ENCODE results near the gene KLK7.
"Not testable (repeated sequence)": the region's sequence is repeated elsewhere in the genome, so short reads cannot be mapped to it uniquely, and the experiment has no call there.

The KLK7 gene

DNA sequence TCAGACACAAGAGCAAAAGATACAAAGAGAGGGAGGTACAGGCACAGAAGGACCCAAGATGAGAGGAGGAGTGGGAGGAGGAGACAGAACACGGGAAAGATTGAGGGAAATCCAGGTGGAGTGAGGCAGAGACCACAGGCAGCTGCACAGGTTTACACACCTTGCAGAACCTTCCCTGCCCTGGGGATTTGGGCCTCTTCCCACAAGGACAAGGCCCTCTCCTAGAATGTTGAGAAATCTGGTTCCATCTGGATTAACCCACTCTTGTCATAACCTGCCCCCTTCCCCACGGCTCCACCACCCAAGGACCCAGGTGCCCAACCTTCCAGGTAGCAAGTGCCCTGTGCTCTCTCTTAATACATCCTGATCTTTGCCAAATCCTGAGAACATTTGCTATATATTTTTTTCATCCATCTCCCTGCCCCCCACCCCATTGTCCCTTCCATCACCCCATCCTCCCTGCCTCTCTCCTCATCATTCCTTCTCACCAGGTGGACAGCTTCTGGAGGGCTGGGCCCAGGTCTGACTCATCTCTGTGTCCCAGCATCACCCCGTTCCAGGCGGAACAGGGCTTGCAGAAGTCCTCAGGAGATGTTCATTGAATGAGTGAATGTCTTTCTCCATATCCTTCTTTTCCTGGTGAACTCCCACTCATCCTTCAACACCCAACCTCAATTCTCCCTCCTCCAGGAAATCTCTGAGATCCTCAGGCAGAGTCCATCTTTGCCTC lies 26.5 kb upstream of the KLK7 start:
- DNase-seq = no peak

DNA sequence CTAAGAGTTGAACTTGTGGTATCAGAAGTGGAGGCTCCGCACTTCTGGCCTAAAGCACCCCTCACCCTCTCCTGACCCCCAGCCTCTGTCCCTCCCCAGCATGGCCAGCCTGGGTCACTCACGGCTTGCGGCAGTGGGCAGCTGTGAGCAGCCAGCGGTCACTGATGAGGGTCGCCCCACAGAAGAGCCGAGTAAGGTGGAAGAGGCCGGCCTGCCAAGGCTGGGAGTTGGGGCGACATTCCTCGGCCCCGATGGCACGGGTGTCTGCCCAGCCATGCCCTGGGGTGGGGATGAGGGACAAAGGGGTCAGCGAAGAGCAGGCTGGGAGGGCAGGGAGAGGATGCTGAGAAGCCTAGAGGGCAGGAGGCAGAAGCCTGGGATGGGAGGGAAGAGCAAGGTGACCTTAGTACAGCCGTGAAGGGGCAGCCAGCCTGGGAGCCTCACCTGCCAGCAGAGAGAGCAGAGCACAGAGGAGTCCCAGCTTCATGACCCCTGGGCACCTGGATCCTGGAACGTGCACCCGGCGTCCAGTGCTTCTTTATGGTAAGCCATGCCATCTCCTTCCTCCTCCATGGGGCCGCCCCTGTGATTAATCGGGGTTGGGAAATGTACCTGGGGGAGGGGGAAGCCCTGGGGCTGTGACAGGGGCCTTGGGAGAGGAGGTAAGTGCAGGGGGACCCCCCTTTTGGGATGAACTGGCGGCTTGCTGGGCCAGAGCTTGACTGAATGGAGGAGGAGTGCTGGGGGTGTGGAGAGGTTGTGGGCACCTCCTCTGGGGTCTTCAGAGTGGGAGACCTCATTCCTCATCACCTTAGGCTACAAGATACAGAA lies 25.6 kb upstream of the KLK7 start:
- no peak for DNase-seq

DNA sequence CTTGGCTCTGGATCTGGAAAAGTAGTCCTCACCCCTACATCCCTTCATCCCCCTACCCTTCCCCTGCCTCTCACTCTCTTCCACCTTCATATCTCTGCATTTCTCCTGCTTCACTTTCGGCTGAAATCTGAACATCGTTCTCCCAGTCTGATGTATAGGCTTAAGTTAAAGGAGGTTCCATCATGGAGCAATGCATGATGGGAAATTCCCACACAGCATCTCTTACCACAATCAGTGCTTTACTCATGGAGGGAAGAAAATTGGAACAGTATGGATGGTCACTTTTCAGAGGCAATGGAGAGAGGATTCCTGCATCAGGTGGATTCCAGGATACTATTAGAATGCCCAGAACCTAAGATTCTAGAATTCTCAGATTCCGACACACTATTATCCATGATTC lies 23.8 kb upstream of the KLK7 start:
- no peak for DNase-seq

- no peak for DNase-seq
These were observed 22.7 kb upstream of the KLK7 start for GRCh38 chr19:51006406-51006805.

- no peak for DNase-seq
These were observed 21.5 kb upstream of the KLK7 start for GRCh38 chr19:51005248-51005647.

DNA sequence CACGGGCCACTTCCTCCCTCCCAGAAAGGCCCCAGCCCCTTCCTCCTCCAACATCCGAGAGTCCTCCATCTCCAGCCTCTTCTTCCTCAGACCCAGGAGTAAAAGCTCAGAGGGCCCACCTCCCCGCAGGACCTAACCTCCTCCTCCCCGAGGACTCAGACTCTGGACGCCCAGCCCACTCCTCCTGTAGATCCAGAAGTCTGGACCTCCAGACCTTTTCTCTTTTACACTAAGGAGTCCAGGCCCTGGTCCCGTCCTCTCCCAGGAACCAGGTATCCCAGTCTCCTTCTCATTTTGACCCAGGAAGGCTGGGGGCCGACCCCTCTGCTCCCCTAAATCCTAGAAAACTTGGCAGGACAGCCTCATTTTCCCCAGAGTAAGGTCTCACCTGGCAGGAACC lies 19.6 kb upstream of the KLK7 start:
- no peak for DNase-seq

DNA sequence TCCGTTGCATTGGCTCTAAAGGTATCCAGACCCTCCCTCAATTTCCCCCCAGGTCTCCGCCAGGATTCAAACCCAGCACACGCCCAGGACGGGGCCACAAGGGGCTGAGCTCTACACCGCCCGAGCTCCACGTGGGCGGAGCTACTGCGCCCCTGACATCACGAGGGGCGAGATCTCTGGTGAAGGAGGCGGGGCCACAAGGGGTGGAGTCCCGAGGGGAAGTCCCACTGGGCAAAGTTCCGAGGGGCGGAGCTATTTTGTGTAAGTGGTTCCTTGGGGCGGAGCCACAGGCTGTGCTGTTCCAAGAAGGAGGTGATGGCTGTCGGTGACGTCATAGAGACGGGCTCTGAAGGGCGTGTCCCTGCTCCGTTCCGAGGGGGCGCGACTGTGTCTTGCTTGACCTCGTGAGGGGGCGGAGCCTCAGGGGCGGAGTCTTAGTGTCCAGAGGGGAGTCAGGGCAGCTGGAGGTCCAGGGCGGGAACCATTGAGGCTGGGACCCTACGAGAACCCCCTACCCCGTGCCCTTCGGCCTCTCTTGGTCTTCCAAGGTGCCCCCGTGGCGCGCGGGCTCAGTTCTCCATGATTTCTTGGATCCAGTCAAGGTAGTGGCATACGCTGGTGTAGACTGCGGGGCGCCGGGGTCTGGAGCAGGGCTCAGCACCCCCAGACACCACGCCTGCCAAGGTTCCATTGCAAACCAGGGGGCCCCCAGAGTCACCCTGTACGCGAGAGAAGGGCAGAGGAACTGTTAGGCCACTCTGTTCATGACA lies 19.0 kb upstream of the KLK7 start:
- DNase-seq = no peak

- no peak for DNase-seq
These were observed 18.4 kb upstream of the KLK7 start for GRCh38 chr19:51002089-51002532.

GRCh38 chr19:51001515-51001914 lies 17.8 kb upstream of the KLK7 start, which contains the start of gene KLK8:
Gene KLK8, minus strand, starts transcription at chr19:51001604. Its CDS starts 437 bp downstream, at chr19:51001167.
- no peak for DNase-seq

DNA sequence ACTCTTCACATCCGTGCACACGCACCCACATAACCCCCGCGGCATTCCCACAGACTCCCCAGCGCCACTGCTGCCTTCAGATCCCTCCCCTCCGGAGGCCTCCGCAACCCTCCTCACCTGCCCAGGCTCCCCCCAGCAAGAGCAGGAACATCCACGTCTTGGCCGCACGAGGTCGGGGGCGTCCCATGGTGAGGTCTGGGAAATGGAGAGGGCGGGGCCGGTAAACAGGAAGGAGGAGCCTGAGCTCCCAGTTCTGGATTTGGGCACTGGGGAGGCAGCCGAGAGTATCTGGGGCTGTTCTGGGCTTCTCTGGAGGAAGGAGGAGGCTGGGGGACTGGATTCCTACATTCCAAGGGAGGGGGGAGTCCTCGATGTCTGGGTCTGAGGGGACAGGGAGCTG lies 17.3 kb upstream of the KLK7 start:
- DNase-seq = no peak

- DNase-seq = no peak
These were observed 16.7 kb upstream of the KLK7 start for GRCh38 chr19:51000426-51000825.

DNA sequence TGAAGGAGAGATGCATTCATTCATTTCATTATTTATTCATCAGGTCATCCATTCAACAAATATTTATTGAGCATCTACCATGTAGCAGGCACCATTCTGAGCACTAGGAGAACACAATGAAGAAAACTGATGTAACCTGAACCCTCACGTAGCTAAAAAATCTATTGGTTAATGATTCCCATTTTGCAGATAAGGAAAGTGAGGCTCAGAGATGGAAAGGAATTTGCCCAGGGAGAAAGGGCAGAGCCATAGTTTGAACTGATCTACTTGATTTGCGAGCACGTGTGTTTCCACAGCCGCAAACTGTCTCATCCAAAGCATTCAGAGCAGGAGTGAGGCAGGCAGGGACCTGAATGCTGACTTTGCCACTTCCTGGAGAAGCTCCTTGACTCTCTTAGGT lies 15.0 kb upstream of the KLK7 start:
- DNase-seq = no peak

- DNase-seq = no peak
These were observed 14.3 kb upstream of the KLK7 start for GRCh38 chr19:50998061-50998460.

- no peak for DNase-seq
These were observed 10.4 kb upstream of the KLK7 start for GRCh38 chr19:50994129-50994528.

DNA sequence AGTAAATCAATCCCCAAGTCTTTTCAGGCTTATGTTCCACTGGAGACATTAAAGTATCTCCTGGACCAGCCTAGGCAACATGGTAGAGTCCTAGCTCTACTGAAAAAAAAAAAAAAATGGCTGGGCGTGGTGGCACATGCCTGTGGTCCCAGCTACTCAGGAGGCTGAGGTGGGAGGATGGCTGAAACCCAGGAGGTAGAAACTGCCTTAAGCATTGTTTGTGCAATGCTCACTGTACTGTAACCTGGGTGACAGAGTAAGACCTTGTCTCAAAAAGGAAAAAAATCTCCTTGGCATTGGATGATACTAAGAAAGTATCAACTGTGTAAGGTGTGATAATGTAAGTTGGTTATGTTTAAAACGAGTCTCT lies 8.9 kb upstream of the KLK7 start:
- no peak for DNase-seq

DNA sequence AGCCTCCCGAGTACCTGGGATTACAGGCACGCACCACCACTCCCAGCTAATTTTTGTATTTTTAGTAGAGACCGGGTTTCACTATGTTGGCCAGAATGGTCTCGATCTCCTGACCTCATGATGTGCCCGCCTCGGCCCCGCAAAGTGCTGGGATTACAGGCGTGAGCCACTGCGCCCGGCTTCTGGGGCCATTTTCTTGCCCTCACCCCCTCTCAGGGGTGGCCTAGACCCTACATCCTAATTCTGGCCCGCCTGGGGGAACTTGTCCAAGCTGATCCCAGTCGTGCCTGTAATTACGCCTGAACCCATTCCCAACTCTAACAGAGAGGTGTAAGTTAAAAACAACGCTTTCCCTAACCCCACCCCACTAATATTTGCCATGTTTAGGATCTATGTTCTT lies 699 bp upstream of the KLK7 start:
- not testable (repeated sequence) for DNase-seq

GRCh38 chr19:50982186-50982585 lies 1.5 kb downstream of the KLK7 start:
- DNase-seq = no peak

- no peak for DNase-seq
These were observed 2.0 kb downstream of the KLK7 start for GRCh38 chr19:50981587-50982146.

DNA sequence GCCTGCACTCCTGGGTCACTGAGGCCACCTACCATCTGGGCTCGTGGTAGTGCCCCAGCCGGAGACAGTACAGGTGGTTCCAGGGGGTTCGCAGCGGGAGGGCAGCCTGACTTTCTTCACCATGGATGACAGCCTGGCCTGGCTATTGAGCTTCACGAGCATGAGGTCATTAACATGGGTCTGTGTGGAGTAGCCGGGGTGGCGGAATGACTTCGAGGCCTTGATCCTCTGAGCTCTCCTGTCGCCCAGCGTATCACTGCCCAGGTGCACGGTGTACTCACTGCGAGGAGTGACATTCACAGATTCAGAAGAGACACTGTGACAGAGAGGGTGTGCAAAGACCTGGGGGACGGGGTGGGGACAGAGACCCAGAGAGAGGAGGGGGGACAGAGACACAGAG lies 3.5 kb downstream of the KLK7 start:
- DNase-seq = no peak

DNA sequence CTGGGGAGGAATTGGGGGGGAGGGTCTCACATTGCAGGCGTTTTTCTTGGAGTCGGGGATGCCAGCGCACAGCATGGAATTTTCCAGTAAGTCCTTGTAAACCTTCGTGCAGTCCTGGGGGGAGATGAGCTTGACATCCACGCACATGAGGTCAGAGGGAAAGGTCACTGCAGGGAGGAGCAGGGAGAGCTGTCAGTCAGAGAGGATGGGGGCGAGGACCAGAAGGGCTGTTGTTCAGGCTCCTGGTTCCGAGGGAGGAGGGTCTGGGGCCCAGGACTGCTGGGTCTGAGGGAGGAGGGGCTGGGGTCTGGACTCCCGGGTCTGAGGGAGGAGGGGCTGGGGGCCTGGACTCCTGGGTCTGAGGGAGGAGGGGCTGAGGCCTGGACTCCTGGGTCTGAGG lies 4.0 kb downstream of the KLK7 start:
- no peak for DNase-seq

DNA sequence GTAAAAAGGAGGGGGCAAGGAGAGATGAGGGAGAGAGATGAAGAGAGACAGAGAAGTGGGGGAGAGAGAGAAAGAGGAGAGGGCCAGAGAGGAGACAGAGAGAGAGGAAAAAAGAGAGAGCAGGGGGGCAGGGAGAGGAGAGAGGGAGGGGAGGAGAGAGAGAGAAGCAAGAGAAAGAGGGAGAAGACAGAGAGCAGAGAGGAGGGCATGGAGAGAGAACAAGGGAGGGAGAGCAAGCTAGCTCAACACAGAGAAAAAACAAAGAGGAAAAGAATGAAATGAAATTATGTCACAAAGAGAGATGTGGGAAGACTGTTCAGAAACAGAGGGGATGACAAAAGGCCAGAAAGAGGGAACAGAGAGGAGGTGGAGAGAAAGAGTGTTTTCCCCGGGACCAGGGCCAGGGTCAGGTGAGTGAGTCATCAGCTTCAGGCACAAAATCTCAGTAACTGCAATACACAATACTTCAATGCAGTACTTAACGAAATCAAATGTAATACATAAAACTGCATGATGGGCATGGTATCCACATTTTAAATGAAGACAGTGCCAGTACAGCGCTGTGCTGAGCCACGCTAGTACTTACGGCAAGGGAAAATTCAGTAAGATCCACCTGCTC lies 4.8 kb downstream of the KLK7 start:
- DNase-seq = no peak

GRCh38 chr19:50977626-50978025 lies 6.1 kb downstream of the KLK7 start:
- no peak for DNase-seq

- no peak for DNase-seq
These were observed 8.0 kb downstream of the KLK7 start for GRCh38 chr19:50975766-50976165.
